ENCODE measurements around the gene RAI1. TPM values are rescaled to one million over a fixed set of nuclear protein-coding genes. Genes with fewer than 3 reads are reported as not detected.

Gene RAI1
- polyA plus RNA-seq, 2 of the 4 experiments (the other 2 are of a cell fraction): 3.5 to 23.8 TPM

DNA sequence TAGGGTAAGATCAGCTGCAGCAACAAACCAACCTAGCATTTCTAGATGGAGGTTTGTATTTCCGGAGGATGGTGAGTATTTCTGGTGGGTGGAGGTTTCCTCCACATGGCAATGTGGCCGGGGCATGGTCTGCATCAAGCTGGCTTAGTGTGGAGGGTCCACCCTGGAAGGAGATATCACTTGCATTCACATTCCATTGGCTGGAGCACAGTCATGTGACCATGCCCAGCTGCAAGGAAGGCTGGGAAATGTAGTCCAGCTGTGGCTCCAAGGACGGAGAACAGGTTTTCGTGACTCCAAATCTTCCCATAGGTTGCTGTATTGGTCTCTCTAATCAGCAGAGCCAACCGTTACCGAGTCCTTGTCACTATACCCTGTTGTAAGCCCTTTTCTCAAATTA lies 68.7 kb downstream of the RAI1 start:
- FAIRE-seq: no peak
- POLR2A ChIA-PET: interaction anchor here (1.0 to 2.0 kb wide), 2 partner anchors 86 to 88 kb away, joined by 3 to 5 read pairs; partner anchors contain the start of gene SREBF1
- CTCF ChIA-PET: interaction anchor here (1.0 to 1.7 kb wide), 3 partner anchors 13 to 110 kb away, joined by 3 to 5 read pairs (median 4); no protein-coding TSS in a partner anchor
- Histone ChIP-seq H3K4me1 (peaks cover 38% of the 10 kb centered on the region), H3K4me3 (no peak overlapping the region), H3K9me3 (no peaks in the 10 kb centered on the region), H3K27ac (peak overlapping the region in 1 of 2 experiments; percentile 11; a peak in 1 of 6 replicates), H3K4me2 (no peak overlapping the region)
- peak in 1 of 2 experiments; percentile 54; a peak in 3 of 6 replicates for ATAC-seq
- TF ChIP-seq ZFP36 (IDR thresholded peaks at IDR 0.05; ENCODE audit: borderline replicate concordance, partially characterized antibody): no peak
- no peak for TF ChIP-seq RFX5 (IDR thresholded peaks at IDR 0.05)
- TF ChIP-seq, protein P1, sequence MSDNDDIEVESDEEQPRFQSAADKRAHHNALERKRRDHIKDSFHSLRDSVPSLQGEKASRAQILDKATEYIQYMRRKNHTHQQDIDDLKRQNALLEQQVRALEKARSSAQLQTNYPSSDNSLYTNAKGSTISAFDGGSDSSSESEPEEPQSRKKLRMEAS (IDR thresholded peaks at IDR 0.05): 0 out of 2 replicates have a peak, but pooled peaks have one; percentile 8
- no peak for TF ChIP-seq RAD21 (conservative IDR thresholded peaks at IDR 0.05 in 1 of 2, IDR thresholded peaks at IDR 0.05 in 1 of 2)
- 0 out of 2 replicates have a peak, but pooled peaks have one; percentile 15 for TF ChIP-seq TP53 (CRISPR knock-in tag; IDR thresholded peaks at IDR 0.05)
- TF ChIP-seq, protein P2, sequence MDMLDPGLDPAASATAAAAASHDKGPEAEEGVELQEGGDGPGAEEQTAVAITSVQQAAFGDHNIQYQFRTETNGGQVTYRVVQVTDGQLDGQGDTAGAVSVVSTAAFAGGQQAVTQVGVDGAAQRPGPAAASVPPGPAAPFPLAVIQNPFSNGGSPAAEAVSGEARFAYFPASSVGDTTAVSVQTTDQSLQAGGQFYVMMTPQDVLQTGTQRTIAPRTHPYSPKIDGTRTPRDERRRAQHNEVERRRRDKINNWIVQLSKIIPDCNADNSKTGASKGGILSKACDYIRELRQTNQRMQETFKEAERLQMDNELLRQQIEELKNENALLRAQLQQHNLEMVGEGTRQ (IDR thresholded peaks at IDR 0.05): peak; percentile 92
- 57% methylated on average over 6 of the region's 6 CpGs for WGBS (ENCODE audit: missing lambda C conversion rate)
- peak; percentile 75 to 81 for DNase-seq (ENCODE audit: low read depth in 1 of 2, low spot score in 1 of 2)

DNA sequence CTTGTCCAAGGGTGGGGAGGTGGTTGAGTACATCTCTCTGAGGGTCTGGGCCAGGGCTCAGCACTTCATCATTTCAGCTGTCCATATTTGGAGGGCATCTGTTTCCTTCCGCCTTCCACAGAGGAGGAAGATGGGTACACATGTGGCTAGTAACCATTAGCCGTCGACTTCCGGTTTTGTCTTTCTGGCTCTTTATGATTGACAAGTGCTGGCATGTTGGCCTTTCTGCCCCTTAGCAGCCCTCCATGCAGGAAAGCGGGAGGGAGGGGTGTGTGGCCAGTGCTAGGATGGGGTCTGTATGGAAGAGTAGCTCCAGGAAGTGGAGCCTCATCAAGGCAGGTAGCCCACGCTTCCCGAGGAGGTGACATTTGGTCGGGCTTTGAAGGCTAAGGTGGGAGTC lies 69.6 kb downstream of the RAI1 start:
- H3K4me2 ChIP-seq: no peak overlapping the region
- FAIRE-seq (no peak), ATAC-seq (no peak), DNase-seq (ENCODE audit: low read depth in 1 of 2, low spot score in 1 of 2) (no peak)
- peak overlapping the region in 1 of 2 experiments; percentile 85; a peak in 3 of 6 replicates for H3K27ac ChIP-seq
- WGBS (ENCODE audit: missing lambda C conversion rate): 87% methylated on average over 8 of the region's 8 CpGs
- H3K4me1 ChIP-seq: peaks cover 31% of the 10 kb centered on the region
- H3K9me3 ChIP-seq: no peaks in the 10 kb centered on the region
- no peak overlapping the region for H3K4me3 ChIP-seq
- CTCF ChIA-PET: interaction anchor here (0.6 to 1.5 kb wide), 6 partner anchors 11 to 1809 kb away, joined by 3 to 9 read pairs (median 3); no protein-coding TSS in a partner anchor
- TF ChIP-seq, protein P3, sequence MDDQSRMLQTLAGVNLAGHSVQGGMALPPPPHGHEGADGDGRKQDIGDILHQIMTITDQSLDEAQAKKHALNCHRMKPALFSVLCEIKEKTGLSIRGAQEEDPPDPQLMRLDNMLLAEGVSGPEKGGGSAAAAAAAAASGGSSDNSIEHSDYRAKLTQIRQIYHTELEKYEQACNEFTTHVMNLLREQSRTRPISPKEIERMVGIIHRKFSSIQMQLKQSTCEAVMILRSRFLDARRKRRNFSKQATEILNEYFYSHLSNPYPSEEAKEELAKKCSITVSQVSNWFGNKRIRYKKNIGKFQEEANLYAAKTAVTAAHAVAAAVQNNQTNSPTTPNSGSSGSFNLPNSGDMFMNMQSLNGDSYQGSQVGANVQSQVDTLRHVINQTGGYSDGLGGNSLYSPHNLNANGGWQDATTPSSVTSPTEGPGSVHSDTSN (IDR thresholded peaks at IDR 0.05): no peak
- TF ChIP-seq HEYL (CRISPR knock-in tag; IDR thresholded peaks at IDR 0.05) (no peak), CBX2 (IDR thresholded peaks at IDR 0.05; ENCODE audit: borderline replicate concordance, low read depth) (no peak), JUN (IDR thresholded peaks at IDR 0.05) (no peak), RAD21 (conservative IDR thresholded peaks at IDR 0.05 in 1 of 2, IDR thresholded peaks at IDR 0.05 in 1 of 2) (no peak), KDM5A (IDR thresholded peaks at IDR 0.05) (no peak), HDAC2 (IDR thresholded peaks at IDR 0.05) (no peak)
- TF ChIP-seq, protein P4, sequence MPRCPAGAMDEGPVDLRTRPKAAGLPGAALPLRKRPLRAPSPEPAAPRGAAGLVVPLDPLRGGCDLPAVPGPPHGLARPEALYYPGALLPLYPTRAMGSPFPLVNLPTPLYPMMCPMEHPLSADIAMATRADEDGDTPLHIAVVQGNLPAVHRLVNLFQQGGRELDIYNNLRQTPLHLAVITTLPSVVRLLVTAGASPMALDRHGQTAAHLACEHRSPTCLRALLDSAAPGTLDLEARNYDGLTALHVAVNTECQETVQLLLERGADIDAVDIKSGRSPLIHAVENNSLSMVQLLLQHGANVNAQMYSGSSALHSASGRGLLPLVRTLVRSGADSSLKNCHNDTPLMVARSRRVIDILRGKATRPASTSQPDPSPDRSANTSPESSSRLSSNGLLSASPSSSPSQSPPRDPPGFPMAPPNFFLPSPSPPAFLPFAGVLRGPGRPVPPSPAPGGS (IDR thresholded peaks at IDR 0.05): no peak
- TF ChIP-seq, protein P5, sequence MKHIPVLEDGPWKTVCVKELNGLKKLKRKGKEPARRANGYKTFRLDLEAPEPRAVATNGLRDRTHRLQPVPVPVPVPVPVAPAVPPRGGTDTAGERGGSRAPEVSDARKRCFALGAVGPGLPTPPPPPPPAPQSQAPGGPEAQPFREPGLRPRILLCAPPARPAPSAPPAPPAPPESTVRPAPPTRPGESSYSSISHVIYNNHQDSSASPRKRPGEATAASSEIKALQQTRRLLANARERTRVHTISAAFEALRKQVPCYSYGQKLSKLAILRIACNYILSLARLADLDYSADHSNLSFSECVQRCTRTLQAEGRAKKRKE (CRISPR knock-in tag; IDR thresholded peaks at IDR 0.05; ENCODE audit: low read depth): no peak
- POLR2A ChIA-PET: no interaction called here

DNA sequence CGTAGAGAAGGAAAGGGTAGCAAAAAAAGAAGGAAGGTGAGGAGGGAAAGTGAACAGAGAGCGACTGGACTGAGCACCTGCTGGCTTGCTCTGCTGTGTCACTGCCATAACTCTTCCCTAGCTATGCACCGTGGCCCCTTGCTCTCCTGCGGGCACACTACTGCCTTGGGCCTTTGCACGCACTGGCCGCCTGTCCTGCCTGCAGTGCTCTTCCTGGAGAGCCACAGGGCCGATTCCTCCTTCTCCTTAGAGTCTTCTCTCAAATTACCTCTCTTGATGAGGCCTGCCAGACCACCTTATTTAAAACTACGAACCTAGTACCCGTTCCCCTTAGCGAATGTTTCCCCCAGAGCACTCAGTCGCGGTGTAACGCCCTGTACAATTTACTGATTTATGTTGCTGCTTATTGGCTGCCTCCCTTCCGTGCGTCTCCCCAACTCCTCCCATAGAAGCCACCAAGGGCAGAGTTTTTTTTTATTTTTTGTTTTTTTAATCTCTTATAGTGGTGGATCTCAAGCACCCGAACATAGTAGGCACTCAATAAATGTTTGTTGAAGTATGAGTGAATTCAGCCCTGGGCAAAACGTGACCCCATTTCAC lies 70.3 kb downstream of the RAI1 start:
- POLR2A ChIA-PET: no interaction called here
- CTCF ChIA-PET: interaction anchor here (0.6 to 1.5 kb wide), 6 partner anchors 12 to 724 kb away, joined by 3 to 9 read pairs (median 3); no protein-coding TSS in a partner anchor
- FAIRE-seq: no peak

More for the DNA sequence above, 70.3 kb downstream of the RAI1 start:
- ATAC-seq: 0 out of 6 replicates have a peak, but pooled peaks of 1 of the 2 experiments have one; percentile 7
- DNase-seq (ENCODE audit: low read depth in 1 of 2, low spot score in 1 of 2): no peak
- peak overlapping the region; percentile 39 for H3K4me3 ChIP-seq
- H3K4me1 ChIP-seq: peaks cover 31% of the 10 kb centered on the region
- TF ChIP-seq EHF (CRISPR knock-in tag; IDR thresholded peaks at IDR 0.05) (no peak), CHD4 (IDR thresholded peaks at IDR 0.05; ENCODE audit: borderline replicate concordance) (0 out of 2 replicates have a peak, but pooled peaks have one; percentile 57), HDAC2 (IDR thresholded peaks at IDR 0.05) (peak; percentile 91; the same call in 1 of the 2 replicates), KDM1A (IDR thresholded peaks at IDR 0.05; ENCODE audit: low read depth) (peak; percentile 93; the same call in 1 of the 2 replicates)
- WGBS (ENCODE audit: missing lambda C conversion rate): 72% methylated on average over 17 of the region's 17 CpGs
- H3K27ac ChIP-seq: peak overlapping the region; percentile 70 to 85
- H3K9me3 ChIP-seq: no peaks in the 10 kb centered on the region
- H3K4me2 ChIP-seq: peak overlapping the region; percentile 77

All from A549 (cell line).